GM18909 (cell line): ENCODE measurements around the gene CALN1.

Experiments
- ATAC-seq: cut with Tn5 transposase; IDR thresholded peaks from one replicate; pipeline ENCODE4 v1.9.1; 2021; ENCODE audit warnings: mild to moderate bottlenecking; ENCODE audit not compliant: unreplicated experiment, poor library complexity

The CALN1 gene

GRCh38 chr7:72059925-72060324 is 352.2 kb downstream of the CALN1 start:
- ATAC-seq = no peak

DNA sequence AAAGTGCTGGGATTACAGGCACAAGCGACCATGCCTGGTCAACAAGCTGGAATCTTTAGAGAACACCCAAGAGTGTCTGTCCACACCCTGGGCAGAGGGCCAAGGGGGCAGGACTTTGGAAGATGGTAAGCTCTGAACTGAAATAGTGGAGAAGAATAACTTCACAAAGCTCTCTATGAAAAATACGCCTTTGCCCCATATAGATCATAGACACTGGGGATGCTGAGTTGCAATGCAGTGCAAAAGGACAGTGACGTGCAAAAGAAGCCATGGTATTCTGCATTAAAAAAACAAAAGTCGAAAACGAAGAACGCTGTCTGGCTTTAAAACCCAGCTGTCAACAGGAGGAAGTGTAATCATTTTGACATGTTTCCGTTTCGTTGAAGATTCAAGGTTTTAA is 353.6 kb downstream of the CALN1 start:
- ATAC-seq = no peak

DNA sequence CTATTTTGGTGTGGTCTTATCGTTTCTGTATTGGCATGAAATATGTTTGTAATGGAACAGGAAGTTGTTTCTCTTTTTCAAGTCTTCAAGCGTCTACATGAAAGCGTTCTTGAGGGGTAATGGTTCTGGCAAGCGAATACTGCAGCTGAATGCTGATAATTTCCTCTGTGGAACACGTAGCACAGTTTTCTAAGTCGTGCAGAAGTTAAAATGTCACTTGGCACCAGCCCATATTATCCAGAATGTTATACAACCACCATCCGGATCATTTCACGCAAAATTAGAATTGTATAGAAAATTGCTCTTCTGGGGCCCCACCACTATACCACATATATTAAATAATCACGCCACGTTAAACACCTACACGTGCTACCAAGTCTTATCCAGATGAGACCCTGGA is 354.3 kb downstream of the CALN1 start:
- no peak for ATAC-seq

DNA sequence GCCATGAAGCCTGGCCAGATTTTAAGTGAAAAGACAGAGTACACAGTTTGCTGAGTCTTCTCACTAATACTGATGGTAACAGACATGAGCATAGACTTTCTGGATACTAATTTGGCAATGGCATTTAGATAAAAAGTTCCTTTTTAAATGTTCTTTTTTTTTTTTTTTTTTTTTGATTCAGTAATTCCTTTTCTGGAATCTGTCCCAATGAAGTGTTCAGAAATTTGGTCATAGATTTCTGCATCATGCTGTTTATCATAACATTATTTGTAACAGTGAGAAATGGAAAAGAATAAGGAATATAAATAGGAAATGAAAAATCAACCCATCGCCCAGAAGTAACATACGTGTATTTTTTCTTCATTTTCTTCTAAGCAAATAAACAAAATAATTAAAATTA is 354.9 kb downstream of the CALN1 start:
- ATAC-seq = no peak

GRCh38 chr7:72055426-72055825 is 356.7 kb downstream of the CALN1 start:
- no peak for ATAC-seq

- no peak for ATAC-seq
Measured at GRCh38 chr7:72053292-72053691, 358.8 kb downstream of the CALN1 start.

GRCh38 chr7:72048420-72048819 is 363.7 kb downstream of the CALN1 start:
- no peak for ATAC-seq

DNA sequence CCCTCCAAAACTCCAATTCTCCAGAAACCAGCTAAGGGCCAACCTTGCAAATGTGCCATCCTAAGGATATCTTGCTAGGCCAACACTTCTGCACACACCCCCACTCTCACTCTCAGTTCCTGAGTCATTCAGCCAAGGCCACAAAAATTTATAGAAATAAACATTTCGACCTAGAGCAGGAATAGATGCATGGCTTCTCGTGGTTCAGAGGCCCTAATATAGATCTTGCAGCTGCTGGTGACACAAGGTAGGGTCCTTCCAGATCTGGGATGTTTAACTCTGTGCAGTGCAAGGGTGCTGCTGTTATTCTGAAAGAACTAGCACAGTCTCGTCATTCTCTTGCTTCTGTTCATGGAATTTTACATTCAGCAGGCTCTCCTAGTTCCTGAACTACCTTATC is 369.3 kb downstream of the CALN1 start:
- no peak for ATAC-seq

GRCh38 chr7:72040641-72041040 is 371.5 kb downstream of the CALN1 start:
- no peak for ATAC-seq

GRCh38 chr7:72039460-72039859 is 372.7 kb downstream of the CALN1 start:
- ATAC-seq = no peak

- no peak for ATAC-seq
Measured at GRCh38 chr7:72038022-72038732, 374.0 kb downstream of the CALN1 start.

DNA sequence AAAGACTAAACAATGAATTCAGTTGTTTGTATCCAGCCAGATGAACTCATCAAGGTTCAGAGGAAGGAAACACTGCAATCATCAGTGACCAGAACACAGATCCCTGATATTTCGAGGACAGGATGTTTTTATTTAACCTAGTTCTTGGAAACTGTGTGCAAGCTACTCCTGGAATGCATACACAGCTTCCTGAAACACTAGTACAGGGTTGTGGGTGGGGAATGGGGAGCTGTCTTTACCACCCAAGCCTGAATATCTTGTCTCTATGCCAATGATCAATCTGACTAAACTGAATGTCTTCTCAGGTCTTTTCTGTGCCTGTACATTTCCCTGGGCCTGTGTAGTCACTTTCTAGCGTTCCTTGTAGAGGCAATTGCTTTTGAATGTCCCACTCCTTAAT is 374.6 kb downstream of the CALN1 start:
- no peak for ATAC-seq

GRCh38 chr7:72035266-72035665 is 376.9 kb downstream of the CALN1 start:
- ATAC-seq = no peak

GRCh38 chr7:72032934-72033333 is 379.2 kb downstream of the CALN1 start:
- ATAC-seq = no peak

GRCh38 chr7:72030994-72031667 is 381.0 kb downstream of the CALN1 start:
- no peak for ATAC-seq

GRCh38 chr7:72028267-72028666 is 383.9 kb downstream of the CALN1 start:
- ATAC-seq = no peak

- ATAC-seq = no peak
Measured at GRCh38 chr7:72025381-72025960, 386.7 kb downstream of the CALN1 start.

DNA sequence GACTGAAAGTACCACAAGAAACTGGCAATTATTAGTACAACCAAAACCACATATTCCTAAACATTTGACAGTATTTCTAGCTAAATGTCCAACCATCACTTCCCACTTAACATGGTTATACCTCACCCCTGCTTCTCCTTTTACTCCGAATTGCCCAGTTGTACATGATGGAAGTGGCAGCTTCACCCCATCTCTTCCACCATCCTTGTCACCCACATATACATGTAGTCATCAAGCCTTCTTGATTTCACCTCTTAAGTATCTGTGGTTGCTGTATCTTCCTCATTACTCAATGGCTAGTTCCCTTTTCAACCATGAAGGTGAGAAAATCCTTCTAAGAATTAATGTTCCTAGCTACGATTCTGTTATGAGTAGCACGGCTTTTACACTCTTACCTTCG is 388.2 kb downstream of the CALN1 start:
- no peak for ATAC-seq

- ATAC-seq = no peak
Measured at GRCh38 chr7:72021716-72022115, 390.4 kb downstream of the CALN1 start.

DNA sequence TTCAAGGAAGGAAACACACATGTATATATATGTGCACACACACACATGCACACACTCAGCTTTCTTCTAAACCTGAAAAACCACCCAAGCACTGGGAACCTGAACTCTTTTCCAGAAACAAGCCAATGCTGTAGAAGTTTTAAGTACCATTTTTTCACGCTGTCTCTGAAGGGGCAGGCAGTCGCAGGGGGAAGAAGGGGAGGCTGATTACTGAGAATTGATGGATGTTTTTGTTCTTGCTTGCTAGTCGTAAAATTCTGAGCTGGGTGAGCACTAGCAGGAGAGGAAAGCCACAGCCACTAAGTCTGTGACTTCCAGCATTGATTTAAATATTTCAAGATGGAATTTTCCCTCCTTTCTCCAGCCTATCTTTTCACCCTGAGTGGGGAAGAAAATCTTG is 391.8 kb downstream of the CALN1 start:
- ATAC-seq = no peak

GRCh38 chr7:72019436-72019835 is 392.7 kb downstream of the CALN1 start:
- ATAC-seq = no peak

GRCh38 chr7:72017756-72018155 is 394.4 kb downstream of the CALN1 start:
- no peak for ATAC-seq
